ENCODE data around the gene HOATZ. TPM values are rescaled to one million over a fixed set of nuclear protein-coding genes. Genes with fewer than 3 reads are reported as not detected.

Gene HOATZ
- total RNA-seq, 2 donors from 2014 or later = not detected

DNA sequence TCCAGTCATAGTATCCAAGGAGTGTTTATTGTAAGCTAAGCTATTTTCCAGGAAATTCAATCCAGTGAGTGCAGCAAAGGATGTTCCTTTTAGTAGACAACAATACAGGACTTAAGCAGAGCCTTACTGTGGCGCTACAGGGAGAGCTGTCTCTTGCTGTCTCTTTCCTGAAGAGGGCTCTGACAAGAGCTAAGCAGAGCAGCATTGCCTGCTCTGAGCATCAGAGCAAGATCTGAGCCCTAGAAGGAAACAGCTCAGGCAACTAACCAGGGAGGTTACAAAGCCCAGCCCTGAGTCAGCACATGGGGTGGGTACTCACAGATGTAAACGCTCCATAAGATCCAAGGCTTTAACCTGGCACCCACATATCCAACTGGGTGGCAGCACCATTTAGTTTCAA is 33.9 kb downstream of the HOATZ start:
- H3K9me3 ChIP-seq = no peaks in the 10 kb centered on the region
- H3K27ac ChIP-seq = no peak overlapping the region
- TF ChIP-seq CTCF (IDR thresholded peaks at IDR 0.05) = no peak
- no peak for TF ChIP-seq POLR2A (IDR thresholded peaks at IDR 0.05)
- 86 to 87% methylated on average over 1 to 2 of the region's 2 CpGs for WGBS, 2 donors
- ATAC-seq = no peak
- H3K27me3 ChIP-seq = no peaks in the 10 kb centered on the region
- no peak overlapping the region for H3K4me3 ChIP-seq
- no peaks in the 10 kb centered on the region for H3K4me1 ChIP-seq
- no peak for DNase-seq
- no peaks in the 10 kb centered on the region for H3K36me3 ChIP-seq (replicated peaks in 1 of 2; ENCODE audit: insufficient read depth in 1 of 2, low read depth in 2 of 2)
- intact Hi-C loops (cut with DNase I) = no loop called here

DNA sequence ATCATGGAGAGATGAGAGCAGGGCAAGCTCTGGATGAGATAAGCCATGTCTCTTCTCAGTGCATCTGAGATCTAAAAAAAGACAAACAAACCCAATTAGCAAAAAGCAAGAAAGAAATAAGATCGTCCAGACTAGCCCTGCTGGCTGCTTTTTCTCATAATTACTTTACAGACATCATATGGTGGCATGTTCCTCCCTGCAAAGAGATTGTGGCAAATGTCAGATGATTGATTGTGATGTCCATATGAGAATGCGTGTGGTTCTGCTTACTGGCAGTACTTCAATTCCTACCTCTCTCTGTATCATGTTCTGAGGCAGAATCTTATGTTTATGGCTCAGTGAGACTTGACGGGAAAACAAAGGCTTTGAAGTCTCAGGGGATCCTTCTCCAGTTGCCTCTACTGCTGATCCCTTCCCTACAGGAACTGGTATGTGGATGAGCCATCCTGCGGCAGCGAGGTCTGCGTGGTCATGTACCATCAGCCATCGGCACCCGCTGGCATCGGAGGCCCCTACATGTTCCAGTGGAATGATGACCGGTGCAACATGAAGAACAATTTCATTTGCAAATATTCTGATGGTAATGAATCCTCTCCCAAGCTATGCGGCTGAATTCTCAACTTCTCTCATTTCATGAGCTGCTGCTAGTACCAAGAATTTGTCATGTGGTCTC is 34.8 kb downstream of the HOATZ start:
- TF ChIP-seq CTCF (IDR thresholded peaks at IDR 0.05) = no peak
- no peak for TF ChIP-seq POLR2A (IDR thresholded peaks at IDR 0.05)
- intact Hi-C loops (cut with DNase I) = no loop called here
- no peak overlapping the region for H3K4me3 ChIP-seq
- DNase-seq (no peak), ATAC-seq (no peak)
- H3K27ac ChIP-seq = no peak overlapping the region
- H3K36me3 ChIP-seq (replicated peaks in 1 of 2; ENCODE audit: insufficient read depth in 1 of 2, low read depth in 2 of 2) = no peaks in the 10 kb centered on the region
- H3K4me1 ChIP-seq = no peaks in the 10 kb centered on the region
- H3K9me3 ChIP-seq = no peaks in the 10 kb centered on the region
- 78 to 79% methylated on average over 10 to 11 of the region's 11 CpGs for WGBS, 2 donors
- H3K27me3 ChIP-seq = no peaks in the 10 kb centered on the region

DNA sequence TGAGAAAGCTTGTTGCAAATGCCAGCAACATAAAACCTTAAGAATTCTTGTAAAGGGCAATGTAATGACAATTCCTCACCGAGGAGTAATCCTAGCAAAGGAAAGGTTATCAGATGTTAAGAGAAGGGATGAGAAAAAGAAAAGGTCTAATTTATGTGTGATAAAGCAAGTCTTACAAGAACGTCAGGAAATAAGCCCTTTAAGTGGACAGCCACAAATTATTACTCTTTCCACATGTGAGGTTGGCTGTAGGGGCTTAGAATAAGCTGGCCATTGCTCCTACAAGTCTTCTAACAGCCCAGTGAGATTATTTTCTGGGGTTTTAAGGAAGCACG is 35.3 kb downstream of the HOATZ start:
- 65 to 69% methylated on average over 3 of the region's 3 CpGs for WGBS, 2 donors
- H3K4me1 ChIP-seq = no peaks in the 10 kb centered on the region
- no peak overlapping the region for H3K27ac ChIP-seq
- no peaks in the 10 kb centered on the region for H3K9me3 ChIP-seq
- no peak overlapping the region for H3K4me3 ChIP-seq
- TF ChIP-seq POLR2A (IDR thresholded peaks at IDR 0.05) (no peak), CTCF (IDR thresholded peaks at IDR 0.05) (no peak)
- intact Hi-C loops (cut with DNase I) = no loop called here
- ATAC-seq (no peak), DNase-seq (no peak)
- H3K27me3 ChIP-seq = no peaks in the 10 kb centered on the region
- H3K36me3 ChIP-seq (replicated peaks in 1 of 2; ENCODE audit: insufficient read depth in 1 of 2, low read depth in 2 of 2) = no peaks in the 10 kb centered on the region

DNA sequence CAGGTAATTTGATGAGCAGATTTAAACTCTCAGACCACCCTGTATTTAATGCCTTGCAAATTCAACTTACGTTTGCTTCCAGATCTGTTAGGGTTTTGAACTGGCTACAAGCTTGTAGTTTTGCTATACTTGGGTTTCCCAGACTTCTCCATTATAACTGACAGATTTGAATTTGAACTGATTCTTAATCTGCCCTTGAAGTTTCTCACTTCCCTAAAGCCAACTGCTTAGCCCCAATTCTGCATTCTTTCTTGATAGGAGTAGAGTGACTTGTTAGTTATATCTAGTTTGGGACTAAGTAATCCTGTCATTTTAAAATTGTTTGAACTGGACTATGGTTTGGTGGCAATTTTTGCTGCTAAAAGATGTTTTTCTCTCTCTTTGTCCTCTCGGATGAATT is 35.7 kb downstream of the HOATZ start:
- 75 to 83% methylated on average over 2 of the region's 2 CpGs for WGBS, 2 donors
- Histone ChIP-seq H3K36me3 (replicated peaks in 1 of 2; ENCODE audit: insufficient read depth in 1 of 2, low read depth in 2 of 2) (no peaks in the 10 kb centered on the region), H3K27ac (no peak overlapping the region), H3K4me1 (no peaks in the 10 kb centered on the region), H3K4me3 (no peak overlapping the region), H3K27me3 (no peaks in the 10 kb centered on the region), H3K9me3 (no peaks in the 10 kb centered on the region)
- DNase-seq (no peak), ATAC-seq (no peak)
- intact Hi-C loops (cut with DNase I) = no loop called here
- no peak for TF ChIP-seq POLR2A (IDR thresholded peaks at IDR 0.05)
- TF ChIP-seq CTCF (IDR thresholded peaks at IDR 0.05) = no peak

GRCh38 chr11:111554532-111554931 is 40.0 kb downstream of the HOATZ start:
- no peak for TF ChIP-seq POLR2A (IDR thresholded peaks at IDR 0.05)
- TF ChIP-seq CTCF (IDR thresholded peaks at IDR 0.05) = no peak
- H3K36me3 ChIP-seq (replicated peaks in 1 of 2; ENCODE audit: insufficient read depth in 1 of 2, low read depth in 2 of 2) = no peaks in the 10 kb centered on the region
- no peak overlapping the region for H3K4me3 ChIP-seq
- no peaks in the 10 kb centered on the region for H3K4me1 ChIP-seq
- ATAC-seq = no peak
- no peaks in the 10 kb centered on the region for H3K9me3 ChIP-seq
- no peak overlapping the region for H3K27ac ChIP-seq
- intact Hi-C loops (cut with DNase I) = no loop called here
- no peak for DNase-seq
- H3K27me3 ChIP-seq = no peaks in the 10 kb centered on the region

All from body of pancreas (tissue), 4 donors.